MG63 (cell line): ENCODE measurements around the gene SERPINB2. TPM values are rescaled to one million over a fixed set of nuclear protein-coding genes. Genes with fewer than 3 reads are reported as not detected.

Experiments
- DNase-seq: peaks from one replicate; pipeline ENCODE4 v3.0.0-alpha.2; 2020
- H3K27me3 ChIP-seq: fragments of 250-450 bp; sonication (Bioruptor Pico); 2 replicates; pipeline ENCODE4 v1.5.1; 2020; ENCODE audit warnings: mild to moderate bottlenecking, moderate library complexity
- H3K36me3 ChIP-seq: fragments of 250-450 bp; sonication (Bioruptor Pico); 2 replicates; pipeline ENCODE4 v1.5.1; 2020; ENCODE audit warnings: mild to moderate bottlenecking, moderate library complexity
- H3K4me3 ChIP-seq: fragments of 250-450 bp; sonication (Bioruptor Pico); 2 replicates; pipeline ENCODE4 v1.5.1; 2020; ENCODE audit warnings: mild to moderate bottlenecking, moderate library complexity
- H3K9me3 ChIP-seq: fragments of 250-450 bp; sonication (Bioruptor Pico); 2 replicates; pipeline ENCODE4 v1.5.1; 2020; ENCODE audit warnings: mild to moderate bottlenecking, moderate library complexity
- total RNA-seq: library from RNA; depleted of rRNA; stranded (reverse); fragments of >200 nt; shearing (Covaris generic); gene quantifications from 2 replicates; pipeline ENCODE4 v1.2.3, GENCODE V29; 2014; ENCODE audit warnings: low replicate concordance

Gene SERPINB2
- total RNA-seq, 1 experiment from 2014 or later, result not detected

GRCh38 chr18:63879709-63880108 is 7.8 kb upstream of the SERPINB2 start:
- no peaks in the 10 kb centered on the region for H3K9me3 ChIP-seq
- H3K4me3 ChIP-seq, result no peak overlapping the region
- no peaks in the 10 kb centered on the region for H3K36me3 ChIP-seq
- DNase-seq, result no peak
- H3K27me3 ChIP-seq, result no peaks in the 10 kb centered on the region

GRCh38 chr18:63881851-63882250 is 5.7 kb upstream of the SERPINB2 start:
- no peak for DNase-seq
- Histone ChIP-seq H3K27me3 (no peaks in the 10 kb centered on the region), H3K9me3 (no peaks in the 10 kb centered on the region), H3K4me3 (no peak overlapping the region), H3K36me3 (no peaks in the 10 kb centered on the region)

- no peak overlapping the region for H3K4me3 ChIP-seq
- H3K9me3 ChIP-seq, result no peaks in the 10 kb centered on the region
- no peaks in the 10 kb centered on the region for H3K27me3 ChIP-seq
- DNase-seq, result no peak
- no peaks in the 10 kb centered on the region for H3K36me3 ChIP-seq
Measured at GRCh38 chr18:63882333-63883141, 5.0 kb upstream of the SERPINB2 start.

GRCh38 chr18:63883617-63884016 is 3.9 kb upstream of the SERPINB2 start:
- Histone ChIP-seq H3K4me3 (no peak overlapping the region), H3K27me3 (no peaks in the 10 kb centered on the region), H3K36me3 (no peaks in the 10 kb centered on the region), H3K9me3 (no peaks in the 10 kb centered on the region)
- DNase-seq, result no peak

- Histone ChIP-seq H3K4me3 (no peak overlapping the region), H3K27me3 (no peaks in the 10 kb centered on the region), H3K9me3 (no peaks in the 10 kb centered on the region), H3K36me3 (no peaks in the 10 kb centered on the region)
- DNase-seq, result peak; percentile 1
Measured at GRCh38 chr18:63888470-63889190, 1.1 kb downstream of the SERPINB2 start.

GRCh38 chr18:63889626-63890025 is 2.1 kb downstream of the SERPINB2 start:
- no peaks in the 10 kb centered on the region for H3K27me3 ChIP-seq
- no peak overlapping the region for H3K4me3 ChIP-seq
- no peaks in the 10 kb centered on the region for H3K36me3 ChIP-seq
- H3K9me3 ChIP-seq, result no peaks in the 10 kb centered on the region
- no peak for DNase-seq

- DNase-seq, result no peak
- Histone ChIP-seq H3K36me3 (no peaks in the 10 kb centered on the region), H3K4me3 (no peak overlapping the region)
Measured at GRCh38 chr18:63890237-63890949, 2.9 kb downstream of the SERPINB2 start.

GRCh38 chr18:63890950-63891304 is 3.4 kb downstream of the SERPINB2 start:
- DNase-seq, result no peak
- H3K9me3 ChIP-seq, result no peaks in the 10 kb centered on the region
- H3K4me3 ChIP-seq, result no peak overlapping the region
- H3K27me3 ChIP-seq, result no peaks in the 10 kb centered on the region
- H3K36me3 ChIP-seq, result no peaks in the 10 kb centered on the region

More at GRCh38 chr18:63890237-63890949, 2.9 kb downstream of the SERPINB2 start:
- Histone ChIP-seq H3K27me3 (no peaks in the 10 kb centered on the region), H3K9me3 (no peaks in the 10 kb centered on the region)

- Histone ChIP-seq H3K27me3 (no peaks in the 10 kb centered on the region), H3K36me3 (no peaks in the 10 kb centered on the region), H3K4me3 (no peak overlapping the region), H3K9me3 (no peaks in the 10 kb centered on the region)
- no peak for DNase-seq
Measured at GRCh38 chr18:63892566-63892965, 5.1 kb downstream of the SERPINB2 start.

GRCh38 chr18:63894106-63894772 is 6.7 kb downstream of the SERPINB2 start:
- H3K27me3 ChIP-seq, result no peaks in the 10 kb centered on the region
- H3K36me3 ChIP-seq, result no peaks in the 10 kb centered on the region
- H3K9me3 ChIP-seq, result no peaks in the 10 kb centered on the region
- no peak for DNase-seq
- H3K4me3 ChIP-seq, result no peak overlapping the region

- Histone ChIP-seq H3K9me3 (no peaks in the 10 kb centered on the region), H3K36me3 (no peaks in the 10 kb centered on the region), H3K4me3 (no peak overlapping the region), H3K27me3 (no peaks in the 10 kb centered on the region)
- DNase-seq, result no peak
Measured at GRCh38 chr18:63895190-63895589, 7.7 kb downstream of the SERPINB2 start.

GRCh38 chr18:63897072-63897471 is 9.6 kb downstream of the SERPINB2 start:
- Histone ChIP-seq H3K4me3 (no peak overlapping the region), H3K27me3 (no peaks in the 10 kb centered on the region)
- DNase-seq, result no peak

GRCh38 chr18:63899206-63899605 is 11.7 kb downstream of the SERPINB2 start:
- Histone ChIP-seq H3K9me3 (no peaks in the 10 kb centered on the region), H3K4me3 (no peak overlapping the region), H3K36me3 (no peaks in the 10 kb centered on the region), H3K27me3 (no peaks in the 10 kb centered on the region)
- no peak for DNase-seq

More at GRCh38 chr18:63897072-63897471, 9.6 kb downstream of the SERPINB2 start:
- Histone ChIP-seq H3K36me3 (no peaks in the 10 kb centered on the region), H3K9me3 (no peaks in the 10 kb centered on the region)

GRCh38 chr18:63903851-63904570 is 16.5 kb downstream of the SERPINB2 start:
- Histone ChIP-seq H3K9me3 (no peaks in the 10 kb centered on the region), H3K36me3 (no peaks in the 10 kb centered on the region), H3K27me3 (no peaks in the 10 kb centered on the region), H3K4me3 (no peak overlapping the region)
- DNase-seq, result no peak

- Histone ChIP-seq H3K36me3 (no peaks in the 10 kb centered on the region), H3K4me3 (no peak overlapping the region), H3K9me3 (no peaks in the 10 kb centered on the region), H3K27me3 (no peaks in the 10 kb centered on the region)
- DNase-seq, result no peak
Measured at GRCh38 chr18:63904694-63905093, 17.2 kb downstream of the SERPINB2 start.

GRCh38 chr18:63905361-63905760 is 17.9 kb downstream of the SERPINB2 start:
- DNase-seq, result no peak
- H3K36me3 ChIP-seq, result no peaks in the 10 kb centered on the region
- H3K27me3 ChIP-seq, result no peaks in the 10 kb centered on the region
- no peak overlapping the region for H3K4me3 ChIP-seq
- no peaks in the 10 kb centered on the region for H3K9me3 ChIP-seq
